HG03097 (cell line): ENCODE measurements around the gene PLK5.
"Not testable (repeated sequence)": the region's sequence is repeated elsewhere in the genome, so short reads cannot be mapped to it uniquely, and the experiment has no call there.

Experiments
- ATAC-seq: cut with Tn5 transposase; IDR thresholded peaks from one replicate; pipeline ENCODE4 v1.9.1; 2021; ENCODE audit not compliant: unreplicated experiment, low FRiP score

The PLK5 gene

DNA sequence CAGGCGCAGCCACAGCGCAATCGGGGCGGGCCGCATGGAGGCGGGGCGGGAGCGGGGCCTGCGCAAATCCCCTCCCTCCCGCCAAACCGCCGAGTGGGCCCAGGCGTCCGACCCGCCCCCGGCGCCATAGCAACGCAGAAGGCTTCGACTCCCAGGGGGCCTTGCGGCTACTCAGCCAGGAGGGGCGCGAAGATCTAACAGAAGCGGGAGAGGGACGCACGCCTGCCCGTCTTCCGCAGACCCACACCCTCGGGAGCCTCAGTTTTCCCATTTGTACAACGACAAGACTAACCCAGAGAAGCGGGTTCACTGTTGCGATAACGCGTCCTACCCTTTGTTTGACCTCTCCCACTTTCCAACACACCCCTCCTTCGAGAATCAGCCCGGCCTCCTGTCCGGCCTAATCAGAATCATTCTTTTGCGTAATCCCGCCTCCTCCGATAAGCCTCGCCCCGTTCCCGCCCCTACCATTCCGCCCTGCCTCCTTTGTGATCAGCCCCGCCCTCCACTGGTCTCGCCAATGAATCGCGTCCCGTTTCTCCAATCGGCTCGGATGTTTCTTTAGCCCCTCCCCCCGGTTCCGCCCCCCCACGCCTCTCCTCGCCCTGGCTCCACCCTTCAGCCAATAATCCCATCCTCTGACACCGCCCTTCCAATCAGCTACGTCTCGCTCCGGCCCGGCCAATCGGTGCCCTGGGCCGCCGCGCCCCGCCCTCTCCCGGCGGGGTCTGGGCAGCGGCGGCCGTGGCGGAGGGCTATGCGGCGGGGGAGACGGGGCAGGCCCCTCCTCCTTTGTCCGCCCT lies 33.4 kb upstream of the PLK5 start, which contains the start of gene PCSK4:
TSS of gene PCSK4 (minus strand) at position 40 of the 803 bp plus-strand sequence. CDS start at position 36, 4 bp downstream.
- ATAC-seq: peak; percentile 75

GRCh38 chr19:1491114-1491848 lies 32.6 kb upstream of the PLK5 start, which contains the start of gene REEP6:
Gene REEP6, plus strand, starts transcription at chr19:1491181. Its CDS starts 89 bp downstream, at chr19:1491270.
- ATAC-seq: no peak

- no peak for ATAC-seq
Observed at GRCh38 chr19:1491849-1492170, 32.1 kb upstream of the PLK5 start.

DNA sequence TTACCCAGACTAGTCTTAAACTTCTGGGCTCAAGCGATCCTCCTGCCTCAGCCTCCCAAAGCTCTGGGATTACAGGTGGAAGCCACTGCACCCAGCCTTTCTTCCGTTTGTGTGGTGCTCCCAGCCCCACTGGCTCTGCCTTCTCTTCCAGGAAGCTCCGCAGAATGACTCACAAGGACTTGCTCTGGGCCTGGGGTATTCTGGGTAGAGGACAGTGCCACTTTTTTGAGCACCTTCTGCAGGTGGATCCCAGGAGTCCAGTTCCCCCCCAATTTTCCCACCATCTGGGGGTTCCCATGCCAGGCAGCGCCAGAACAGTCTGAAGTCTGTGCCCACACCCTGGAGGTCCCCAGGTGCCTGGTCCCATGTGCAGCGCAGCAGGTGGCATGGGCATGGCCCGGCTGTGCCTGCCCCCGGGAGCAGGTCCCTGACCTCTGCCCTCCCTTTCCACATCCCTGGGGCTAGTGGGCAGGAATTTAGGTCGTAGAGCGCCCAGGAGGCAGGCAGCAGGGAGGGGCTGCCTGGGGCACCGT lies 31.3 kb upstream of the PLK5 start:
- ATAC-seq: no peak

DNA sequence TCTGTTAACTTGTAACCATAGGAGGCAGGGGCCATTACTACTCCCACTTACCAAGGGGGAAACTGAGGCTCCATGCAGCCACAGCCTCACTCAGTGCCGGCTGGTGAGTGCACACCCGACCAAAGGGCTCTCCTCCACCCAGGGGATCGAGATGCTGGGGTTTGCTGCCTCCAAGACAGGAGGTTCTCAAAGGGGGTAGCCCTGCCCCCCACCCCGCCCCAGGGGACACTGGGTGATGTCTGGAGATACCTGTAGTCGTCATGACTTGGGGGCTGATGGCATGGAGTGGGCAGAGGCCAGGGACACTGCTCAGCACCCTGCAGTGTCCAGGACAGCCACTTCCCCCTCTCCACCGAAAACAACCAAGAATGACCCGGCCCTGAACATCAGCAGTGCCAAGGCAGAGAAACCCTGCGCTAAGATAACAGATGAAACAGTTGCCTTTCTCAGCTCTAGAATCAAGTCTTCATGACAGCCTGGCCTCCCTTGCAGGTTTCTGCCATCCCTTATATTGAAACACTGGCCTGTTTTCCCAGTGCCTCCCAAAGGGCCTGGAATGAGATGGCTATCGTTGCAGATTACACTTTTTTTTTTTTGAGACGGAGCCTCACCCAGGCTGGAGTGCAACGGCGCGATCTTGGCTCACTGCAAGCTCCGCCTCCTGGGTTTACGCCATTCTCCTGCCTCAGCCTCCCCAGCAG lies 29.6 kb upstream of the PLK5 start:
- no peak for ATAC-seq

- ATAC-seq: no peak
Observed at GRCh38 chr19:1495051-1495798, 28.7 kb upstream of the PLK5 start.

DNA sequence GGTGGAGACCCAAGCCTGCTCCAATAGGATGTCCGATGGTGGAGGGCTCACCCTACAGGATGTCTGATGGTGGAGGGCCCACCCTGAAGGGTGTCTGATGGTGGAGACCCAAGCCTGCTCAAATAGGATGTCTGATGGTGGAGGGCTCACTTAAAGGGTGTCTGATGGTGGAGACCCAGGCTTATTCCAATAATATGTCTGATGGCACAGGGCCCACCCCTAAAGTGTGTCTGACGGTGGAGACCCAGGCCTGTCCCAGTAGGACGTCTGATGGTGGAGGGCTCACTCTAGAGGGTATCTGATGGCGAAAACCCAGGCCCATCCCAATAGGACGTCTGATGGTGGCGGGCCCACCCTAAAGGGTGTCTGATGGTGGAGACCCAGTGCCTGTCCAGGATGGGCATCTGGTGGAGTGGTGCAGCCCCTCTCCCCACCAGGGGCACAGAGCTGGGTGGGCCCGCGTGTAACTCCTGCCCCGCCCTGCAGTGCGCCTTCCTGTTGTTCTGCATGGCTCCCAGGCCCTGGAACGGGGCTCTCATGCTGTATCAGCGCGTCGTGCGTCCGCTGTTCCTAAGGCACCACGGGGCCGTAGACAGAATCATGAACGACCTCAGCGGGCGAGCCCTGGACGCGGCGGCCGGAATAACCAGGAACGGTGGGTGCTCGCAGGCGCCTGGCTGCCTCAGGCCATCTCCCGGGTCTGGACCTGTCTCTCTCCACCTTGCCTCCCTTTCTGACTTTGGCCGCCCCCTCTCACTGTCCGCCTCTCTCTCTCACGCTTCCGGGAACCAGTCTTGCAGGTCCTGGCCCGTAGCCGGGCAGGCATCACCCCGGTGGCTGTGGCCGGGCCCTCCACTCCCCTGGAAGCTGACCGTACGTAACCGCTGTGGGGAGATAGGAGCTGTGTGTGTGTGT lies 27.8 kb upstream of the PLK5 start:
- no peak for ATAC-seq

DNA sequence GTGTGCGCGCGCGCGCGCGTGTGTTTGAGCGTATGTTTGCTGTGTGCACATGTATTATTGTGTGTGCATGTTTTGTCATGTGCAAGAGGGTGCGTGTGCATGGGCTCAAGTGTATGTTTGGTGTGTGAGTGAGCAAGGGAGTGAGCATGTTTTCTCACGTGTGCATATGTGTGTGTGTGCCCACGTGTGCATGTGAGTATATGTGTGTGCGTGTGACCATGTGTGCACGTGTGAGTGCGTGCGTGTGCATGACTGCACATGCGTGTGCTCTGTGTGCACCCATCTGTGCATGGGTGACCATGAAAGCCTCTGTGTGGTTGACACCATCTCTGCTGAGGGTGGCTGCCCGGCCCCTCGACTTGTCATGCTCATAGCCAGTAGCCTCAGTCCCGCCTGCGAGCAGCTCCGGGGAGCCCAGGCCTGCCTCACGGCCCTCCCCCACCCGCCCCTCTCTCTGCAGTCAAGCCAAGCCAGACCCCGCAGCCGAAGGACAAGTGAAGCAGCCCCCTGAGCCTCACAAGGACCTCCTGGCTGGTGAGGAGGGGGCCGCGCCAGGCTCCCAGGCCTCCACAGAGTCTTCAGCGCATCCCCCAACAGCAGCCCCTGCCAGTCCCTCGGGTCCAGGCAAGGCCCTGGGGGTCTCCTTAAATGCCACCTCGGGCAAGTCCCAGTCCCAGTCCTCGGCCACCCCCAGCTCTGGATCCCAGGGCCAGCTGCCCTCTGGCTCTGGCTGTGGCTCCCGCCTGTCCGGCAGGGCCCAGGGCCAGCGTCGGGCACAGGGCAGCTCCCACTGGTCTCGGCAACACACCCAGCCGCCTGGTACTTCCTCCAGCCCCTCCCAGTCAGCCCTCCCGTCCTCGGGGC lies 26.9 kb upstream of the PLK5 start:
- ATAC-seq: no peak

GRCh38 chr19:1497578-1498235 lies 26.2 kb upstream of the PLK5 start:
- ATAC-seq: no peak

GRCh38 chr19:1499231-1499630 lies 24.6 kb upstream of the PLK5 start:
- ATAC-seq: not testable (repeated sequence)

DNA sequence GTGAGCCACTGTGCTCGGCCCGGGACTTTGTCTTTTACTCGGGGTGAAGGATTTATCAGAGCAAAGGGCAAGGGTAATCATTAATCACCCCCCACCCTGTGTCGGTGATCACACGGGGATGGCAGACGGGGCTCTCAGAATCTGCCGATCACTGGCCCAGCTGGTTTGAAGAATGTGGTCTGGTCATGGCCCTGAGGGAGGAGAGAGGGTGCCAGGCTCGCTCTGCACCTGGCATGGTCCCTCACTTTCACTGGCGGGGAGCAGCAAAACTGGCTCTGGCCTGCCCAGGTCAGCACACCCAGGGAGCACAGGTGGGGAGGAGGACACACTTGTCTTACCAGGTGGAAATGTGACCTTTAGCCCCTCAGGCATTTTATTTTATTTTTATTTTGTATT lies 22.7 kb upstream of the PLK5 start:
- ATAC-seq: no peak

DNA sequence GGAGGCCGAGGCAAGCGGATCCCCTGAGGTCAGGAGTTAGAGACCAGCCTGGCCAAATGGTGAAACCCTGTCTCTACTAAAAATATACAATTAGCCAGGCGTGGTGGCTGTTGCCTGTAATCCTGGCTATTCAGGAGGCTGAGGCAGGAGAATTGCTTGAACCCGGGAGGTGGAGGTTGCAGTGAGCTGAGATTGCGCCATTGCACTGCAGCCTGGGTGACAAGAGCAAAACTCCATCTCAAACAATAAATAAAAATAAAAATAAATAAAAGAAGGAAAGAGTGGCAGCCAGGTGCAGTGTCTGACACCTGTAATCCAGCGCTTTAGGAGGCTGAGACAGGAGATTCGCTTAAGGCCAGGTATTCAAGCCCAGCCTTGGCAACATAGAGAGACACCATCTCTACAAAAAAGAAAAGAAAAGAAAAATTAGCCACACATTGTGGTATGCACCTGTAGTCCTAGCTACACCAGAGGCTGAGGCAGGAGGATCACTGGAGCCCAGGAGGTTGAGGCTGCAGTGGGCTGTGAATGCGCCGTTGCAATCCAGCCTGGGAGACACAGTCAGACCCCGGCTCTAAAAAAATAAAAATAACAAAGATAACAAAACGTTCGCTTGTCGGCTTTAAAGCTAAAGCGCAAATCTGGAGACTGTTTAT lies 21.3 kb upstream of the PLK5 start:
- ATAC-seq: no peak

GRCh38 chr19:1503089-1503924 lies 20.6 kb upstream of the PLK5 start:
- ATAC-seq: no peak

- no peak for ATAC-seq
Observed at GRCh38 chr19:1503925-1504773, 19.7 kb upstream of the PLK5 start.

- ATAC-seq: no peak
Observed at GRCh38 chr19:1505012-1505411, 18.9 kb upstream of the PLK5 start.
